ENCODE data around the gene TAMALIN.

Gene TAMALIN

GRCh38 chr12:52032446-52032803 is 25.7 kb downstream of the TAMALIN start:
- Histone ChIP-seq H4K20me1 (ENCODE audit: low read depth, low read length) (no peaks in the 10 kb centered on the region), H3K27ac (ENCODE audit: low read depth, low read length) (no peak overlapping the region), H3K4me3 (ENCODE audit: insufficient read depth, low read length, poor library complexity, severe bottlenecking) (peak overlapping the region; percentile 13), H3K9me2 (replicated peaks; ENCODE audit: insufficient read depth, low read length) (no peaks in the 10 kb centered on the region), H3K9me3 (ENCODE audit: insufficient read depth, low read length) (no peaks in the 10 kb centered on the region), H3F3A (ENCODE audit: insufficient read depth) (peaks cover 23% of the 10 kb centered on the region), H3K4me2 (ENCODE audit: low read depth, low read length, poor library complexity, severe bottlenecking) (peak overlapping the region; percentile 66), H3K36me3 (ENCODE audit: low read length) (no peaks in the 10 kb centered on the region), H3K79me2 (ENCODE audit: insufficient read depth, low read length) (no peaks in the 10 kb centered on the region), H3K27me3 (ENCODE audit: low read length) (no peaks in the 10 kb centered on the region), H3K9ac (ENCODE audit: low read length) (peak overlapping the region; percentile 33; the same call in 1 of the 2 replicates), H2AFZ (ENCODE audit: low read depth, low read length, severe bottlenecking) (peak overlapping the region; percentile 55)
- no peak for TF ChIP-seq EZH2phosphoT487 (conservative IDR thresholded peaks at IDR 0.05; ENCODE audit: low read length)

DNA sequence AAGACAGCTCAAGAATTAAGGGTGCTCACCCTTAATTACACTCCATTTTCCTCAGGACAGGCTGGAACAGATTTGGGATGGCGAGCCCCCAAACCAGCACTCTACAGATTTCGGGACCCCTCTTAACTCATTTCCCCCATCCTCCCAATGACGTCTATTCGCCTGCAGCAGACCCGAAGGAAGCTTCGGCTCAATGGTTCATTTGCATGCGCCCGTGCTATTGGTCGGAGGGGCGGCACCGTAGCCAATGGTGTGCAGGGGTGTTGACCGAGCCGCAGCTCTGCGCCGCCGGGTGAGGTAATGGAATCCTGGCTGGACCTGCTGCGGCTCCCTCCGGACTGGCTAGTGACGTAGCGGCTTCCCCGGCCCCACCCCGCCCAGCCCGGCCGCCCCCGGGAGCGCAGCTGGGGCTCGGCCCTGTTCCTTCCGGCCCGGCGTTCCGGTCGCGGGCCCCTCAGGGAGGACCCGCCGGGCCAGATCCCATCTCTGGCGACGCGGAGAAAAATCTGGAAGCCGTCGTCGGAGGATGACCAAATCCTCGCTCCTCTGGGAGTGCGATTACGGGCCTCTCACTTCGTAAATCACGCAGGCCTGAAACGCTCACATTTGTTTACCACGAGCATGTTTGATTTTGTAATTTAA is 26.2 kb downstream of the TAMALIN start:
- Histone ChIP-seq H3F3A (ENCODE audit: insufficient read depth) (peaks cover 23% of the 10 kb centered on the region), H4K20me1 (ENCODE audit: low read depth, low read length) (no peaks in the 10 kb centered on the region), H3K4me2 (ENCODE audit: low read depth, low read length, poor library complexity, severe bottlenecking) (peak overlapping the region; percentile 66), H3K27ac (ENCODE audit: low read depth, low read length) (no peak overlapping the region), H2AFZ (ENCODE audit: low read depth, low read length, severe bottlenecking) (peak overlapping the region; percentile 55), H3K36me3 (ENCODE audit: low read length) (no peaks in the 10 kb centered on the region), H3K27me3 (ENCODE audit: low read length) (no peaks in the 10 kb centered on the region), H3K79me2 (ENCODE audit: insufficient read depth, low read length) (no peaks in the 10 kb centered on the region), H3K9me2 (replicated peaks; ENCODE audit: insufficient read depth, low read length) (no peaks in the 10 kb centered on the region), H3K9me3 (ENCODE audit: insufficient read depth, low read length) (no peaks in the 10 kb centered on the region), H3K4me3 (ENCODE audit: insufficient read depth, low read length, poor library complexity, severe bottlenecking) (peak overlapping the region; percentile 40), H3K9ac (ENCODE audit: low read length) (peak overlapping the region; percentile 33)
- TF ChIP-seq, protein P1, sequence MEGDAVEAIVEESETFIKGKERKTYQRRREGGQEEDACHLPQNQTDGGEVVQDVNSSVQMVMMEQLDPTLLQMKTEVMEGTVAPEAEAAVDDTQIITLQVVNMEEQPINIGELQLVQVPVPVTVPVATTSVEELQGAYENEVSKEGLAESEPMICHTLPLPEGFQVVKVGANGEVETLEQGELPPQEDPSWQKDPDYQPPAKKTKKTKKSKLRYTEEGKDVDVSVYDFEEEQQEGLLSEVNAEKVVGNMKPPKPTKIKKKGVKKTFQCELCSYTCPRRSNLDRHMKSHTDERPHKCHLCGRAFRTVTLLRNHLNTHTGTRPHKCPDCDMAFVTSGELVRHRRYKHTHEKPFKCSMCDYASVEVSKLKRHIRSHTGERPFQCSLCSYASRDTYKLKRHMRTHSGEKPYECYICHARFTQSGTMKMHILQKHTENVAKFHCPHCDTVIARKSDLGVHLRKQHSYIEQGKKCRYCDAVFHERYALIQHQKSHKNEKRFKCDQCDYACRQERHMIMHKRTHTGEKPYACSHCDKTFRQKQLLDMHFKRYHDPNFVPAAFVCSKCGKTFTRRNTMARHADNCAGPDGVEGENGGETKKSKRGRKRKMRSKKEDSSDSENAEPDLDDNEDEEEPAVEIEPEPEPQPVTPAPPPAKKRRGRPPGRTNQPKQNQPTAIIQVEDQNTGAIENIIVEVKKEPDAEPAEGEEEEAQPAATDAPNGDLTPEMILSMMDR (IDR thresholded peaks at IDR 0.05; ENCODE audit: insufficient read depth, low read length, poor library complexity, severe bottlenecking): no peak
- TF ChIP-seq EZH2phosphoT487 (conservative IDR thresholded peaks at IDR 0.05; ENCODE audit: low read length): no peak

GRCh38 chr12:52033446-52034140 is 26.8 kb downstream of the TAMALIN start:
- peak overlapping the region; percentile 66 for H3K4me2 ChIP-seq (ENCODE audit: low read depth, low read length, poor library complexity, severe bottlenecking)
- peak overlapping the region; percentile 30 for H3K9ac ChIP-seq (ENCODE audit: low read length)
- H3K4me3 ChIP-seq (ENCODE audit: insufficient read depth, low read length, poor library complexity, severe bottlenecking): peak overlapping the region; percentile 40
- no peaks in the 10 kb centered on the region for H3K9me3 ChIP-seq (ENCODE audit: insufficient read depth, low read length)
- H2AFZ ChIP-seq (ENCODE audit: low read depth, low read length, severe bottlenecking): peak overlapping the region; percentile 55
- H3K79me2 ChIP-seq (ENCODE audit: insufficient read depth, low read length): no peaks in the 10 kb centered on the region
- H4K20me1 ChIP-seq (ENCODE audit: low read depth, low read length): no peaks in the 10 kb centered on the region
- H3F3A ChIP-seq (ENCODE audit: insufficient read depth): peaks cover 23% of the 10 kb centered on the region
- no peak for TF ChIP-seq EZH2phosphoT487 (conservative IDR thresholded peaks at IDR 0.05; ENCODE audit: low read length)
- TF ChIP-seq, protein P1 (IDR thresholded peaks at IDR 0.05; ENCODE audit: insufficient read depth, low read length, poor library complexity, severe bottlenecking): no peak
- H3K9me2 ChIP-seq (replicated peaks; ENCODE audit: insufficient read depth, low read length): no peaks in the 10 kb centered on the region
- no peak overlapping the region for H3K27ac ChIP-seq (ENCODE audit: low read depth, low read length)
- H3K36me3 ChIP-seq (ENCODE audit: low read length): no peaks in the 10 kb centered on the region
- H3K27me3 ChIP-seq (ENCODE audit: low read length): no peaks in the 10 kb centered on the region

GRCh38 chr12:52035190-52035589 is 28.4 kb downstream of the TAMALIN start:
- TF ChIP-seq EZH2phosphoT487 (conservative IDR thresholded peaks at IDR 0.05; ENCODE audit: low read length): no peak
- TF ChIP-seq, protein P1 (IDR thresholded peaks at IDR 0.05; ENCODE audit: insufficient read depth, low read length, poor library complexity, severe bottlenecking): no peak
- Histone ChIP-seq H3K9ac (ENCODE audit: low read length) (no peak overlapping the region), H3F3A (ENCODE audit: insufficient read depth) (peaks cover 23% of the 10 kb centered on the region), H3K9me3 (ENCODE audit: insufficient read depth, low read length) (no peaks in the 10 kb centered on the region), H3K79me2 (ENCODE audit: insufficient read depth, low read length) (no peaks in the 10 kb centered on the region), H2AFZ (ENCODE audit: low read depth, low read length, severe bottlenecking) (no peak overlapping the region), H3K27ac (ENCODE audit: low read depth, low read length) (no peak overlapping the region), H4K20me1 (ENCODE audit: low read depth, low read length) (no peaks in the 10 kb centered on the region), H3K36me3 (ENCODE audit: low read length) (no peaks in the 10 kb centered on the region), H3K9me2 (replicated peaks; ENCODE audit: insufficient read depth, low read length) (no peaks in the 10 kb centered on the region), H3K4me3 (ENCODE audit: insufficient read depth, low read length, poor library complexity, severe bottlenecking) (no peak overlapping the region), H3K27me3 (ENCODE audit: low read length) (no peaks in the 10 kb centered on the region), H3K4me2 (ENCODE audit: low read depth, low read length, poor library complexity, severe bottlenecking) (no peak overlapping the region)
